Gastrocnemius medialis (tissue), 4 donors: Measurements from ENCODE around the gene IL36B. TPM values are rescaled to one million over a fixed set of nuclear protein-coding genes. Genes with fewer than 3 reads are reported as not detected.

Experiments used
- ATAC-seq, 2 donors: fragments of 150-250 bp; one replicate each; pipeline ENCODE4 v1.9.1; 2016
- DNase-seq, 2 donors: peaks; one replicate each; pipeline ENCODE4 v3.0.0-alpha.2; 2019
- H3K27ac ChIP-seq, 4 donors: fragments of 200-600 bp; sonication (generic); 1 replicate in 1 of 4; 2 replicates in 3 of 4; pipeline ENCODE4 v1.5.1; 2016 to 2018; ENCODE audit warnings: mild to moderate bottlenecking in 2 of 4, moderate library complexity in 1 of 4
- H3K27me3 ChIP-seq, 3 donors: fragments of 200-600 bp; sonication (generic) in 2 of 3; 1 replicate in 1 of 3; 2 replicates in 2 of 3; pipeline versions ENCODE4 v1.5.1 to v1.6.0; 2016 to 2019; ENCODE audit warnings: mild to moderate bottlenecking in 1 of 3, moderate library complexity in 1 of 3
- H3K36me3 ChIP-seq, 2 donors: fragments of 200-600 bp; sonication (generic) in 1 of 2; one replicate each; pipeline ENCODE4 v1.5.1; 2017 to 2018
- H3K4me1 ChIP-seq, 2 donors: fragments of 200-600 bp; sonication (generic) in 1 of 2; one replicate each; pipeline ENCODE4 v1.5.1; 2016 to 2017; ENCODE audit warnings: mild to moderate bottlenecking in 2 of 2
- H3K4me3 ChIP-seq, 4 donors: fragments of 200-600 bp; sonication (generic) in 3 of 4; 1 replicate in 1 of 4; 2 replicates in 3 of 4; pipeline ENCODE4 v1.5.1; 2016 to 2019; ENCODE audit warnings: mild to moderate bottlenecking in 2 of 4
- H3K9me3 ChIP-seq, 3 donors: fragments of 200-600 bp; sonication (generic) in 2 of 3; 1 replicate in 1 of 3; 2 replicates in 2 of 3; pipeline ENCODE4 v1.5.1; 2016 to 2019
- CTCF ChIP-seq, 5 experiments: fragments of 450-650 bp in 3 of 5; fragments of 200-600 bp in 2 of 5; sonication (generic) in 2 of 5; IDR thresholded peaks in 4 of 5; conservative IDR thresholded peaks in 1 of 5; 1 replicate in 4 of 5; 2 replicates in 1 of 5; pipeline ENCODE4 v1.5.1; 2016 to 2019; ENCODE audit warnings: antibody characterized with exemption in 5 of 5, mild to moderate bottlenecking in 3 of 5, moderate library complexity in 3 of 5
- POLR2A ChIP-seq, 2 donors: fragments of 450-650 bp; IDR thresholded peaks; one replicate each; pipeline ENCODE4 v1.6.1; 2017; ENCODE audit warnings: antibody characterized with exemption in 2 of 2, mild to moderate bottlenecking in 2 of 2, moderate library complexity in 2 of 2
- in situ Hi-C, 4 donors: fragments of 200-750 bp; cut with MboI; loops; one replicate each; pipeline versions ENCODE4 v1.15.0 to v1.8.0; 2017; ENCODE audit warnings: low sequenced_read_pairs in 4 of 4
- intact Hi-C: fragments of 100-400 bp; cut with DNase I; formaldehyde crosslinking; loops from one replicate; pipeline ENCODE4 v1.15.1; 2023; ENCODE audit warnings: low total_unique reads
- total RNA-seq, 4 donors: library from RNA; depleted of rRNA; stranded (reverse); fragments of >200 nt; gene quantifications; one replicate each; pipeline versions ENCODE4 v1.1.0 to v1.2.3, GENCODE V29; 2016

The IL36B gene
- total RNA-seq, 4 donors from 2014 or later, result not detected

- H3K4me1 ChIP-seq, result no peaks in the 10 kb centered on the region
- in situ Hi-C loops (no loop called here), intact Hi-C loops (no loop called here)
- H3K4me3 ChIP-seq, result no peak overlapping the region
- ATAC-seq (no peak), DNase-seq (no peak)
- no peaks in the 10 kb centered on the region for H3K27me3 ChIP-seq
- TF ChIP-seq POLR2A (IDR thresholded peaks at IDR 0.05) (no peak), CTCF (IDR thresholded peaks at IDR 0.05 in 4 of 5, conservative IDR thresholded peaks at IDR 0.05 in 1 of 5) (no peak)
- no peaks in the 10 kb centered on the region for H3K36me3 ChIP-seq
- no peaks in the 10 kb centered on the region for H3K9me3 ChIP-seq
- no peak overlapping the region for H3K27ac ChIP-seq
These were observed 1.5 kb downstream of the IL36B start for GRCh38 chr2:113050921-113051895.

- intact Hi-C loops (no loop called here), in situ Hi-C loops (no loop called here)
- H3K36me3 ChIP-seq, result no peaks in the 10 kb centered on the region
- no peak overlapping the region for H3K27ac ChIP-seq
- no peaks in the 10 kb centered on the region for H3K27me3 ChIP-seq
- no peak overlapping the region for H3K4me3 ChIP-seq
- ATAC-seq (no peak), DNase-seq (no peak)
- no peaks in the 10 kb centered on the region for H3K4me1 ChIP-seq
- TF ChIP-seq CTCF (IDR thresholded peaks at IDR 0.05 in 4 of 5, conservative IDR thresholded peaks at IDR 0.05 in 1 of 5), result no peak
- TF ChIP-seq POLR2A (IDR thresholded peaks at IDR 0.05), result no peak
- H3K9me3 ChIP-seq, result no peaks in the 10 kb centered on the region
These were observed 6.2 kb downstream of the IL36B start for GRCh38 chr2:113046465-113046864.

- H3K4me3 ChIP-seq, result no peak overlapping the region
- no peaks in the 10 kb centered on the region for H3K27me3 ChIP-seq
- no peaks in the 10 kb centered on the region for H3K36me3 ChIP-seq
- no peaks in the 10 kb centered on the region for H3K9me3 ChIP-seq
- in situ Hi-C loops (no loop called here), intact Hi-C loops (no loop called here)
- H3K4me1 ChIP-seq, result no peaks in the 10 kb centered on the region
- ATAC-seq (no peak), DNase-seq (no peak)
- H3K27ac ChIP-seq, result no peak overlapping the region
- TF ChIP-seq CTCF (IDR thresholded peaks at IDR 0.05 in 4 of 5, conservative IDR thresholded peaks at IDR 0.05 in 1 of 5), result no peak
- TF ChIP-seq POLR2A (IDR thresholded peaks at IDR 0.05), result no peak
These were observed 10.8 kb downstream of the IL36B start for GRCh38 chr2:113041871-113042270.

- Histone ChIP-seq H3K4me1 (no peaks in the 10 kb centered on the region), H3K9me3 (no peaks in the 10 kb centered on the region), H3K27me3 (no peaks in the 10 kb centered on the region), H3K36me3 (no peaks in the 10 kb centered on the region), H3K27ac (no peak overlapping the region), H3K4me3 (no peak overlapping the region)
- ATAC-seq, result no peak
- intact Hi-C loops (no loop called here), in situ Hi-C loops (no loop called here)
- DNase-seq, result no peak
- TF ChIP-seq POLR2A (IDR thresholded peaks at IDR 0.05) (no peak), CTCF (IDR thresholded peaks at IDR 0.05 in 4 of 5, conservative IDR thresholded peaks at IDR 0.05 in 1 of 5) (no peak)
These were observed 12.9 kb downstream of the IL36B start for GRCh38 chr2:113039719-113040118.
